GM21786 (cell line): Measurements from ENCODE around the gene RNF32.
"Not testable (repeated sequence)": the region's sequence is repeated elsewhere in the genome, so short reads cannot be mapped to it uniquely, and the experiment has no call there.

Experiments
- ATAC-seq: cut with Tn5 transposase; IDR thresholded peaks from one replicate; pipeline ENCODE4 v1.9.1; 2021; ENCODE audit not compliant: unreplicated experiment

The RNF32 gene

DNA sequence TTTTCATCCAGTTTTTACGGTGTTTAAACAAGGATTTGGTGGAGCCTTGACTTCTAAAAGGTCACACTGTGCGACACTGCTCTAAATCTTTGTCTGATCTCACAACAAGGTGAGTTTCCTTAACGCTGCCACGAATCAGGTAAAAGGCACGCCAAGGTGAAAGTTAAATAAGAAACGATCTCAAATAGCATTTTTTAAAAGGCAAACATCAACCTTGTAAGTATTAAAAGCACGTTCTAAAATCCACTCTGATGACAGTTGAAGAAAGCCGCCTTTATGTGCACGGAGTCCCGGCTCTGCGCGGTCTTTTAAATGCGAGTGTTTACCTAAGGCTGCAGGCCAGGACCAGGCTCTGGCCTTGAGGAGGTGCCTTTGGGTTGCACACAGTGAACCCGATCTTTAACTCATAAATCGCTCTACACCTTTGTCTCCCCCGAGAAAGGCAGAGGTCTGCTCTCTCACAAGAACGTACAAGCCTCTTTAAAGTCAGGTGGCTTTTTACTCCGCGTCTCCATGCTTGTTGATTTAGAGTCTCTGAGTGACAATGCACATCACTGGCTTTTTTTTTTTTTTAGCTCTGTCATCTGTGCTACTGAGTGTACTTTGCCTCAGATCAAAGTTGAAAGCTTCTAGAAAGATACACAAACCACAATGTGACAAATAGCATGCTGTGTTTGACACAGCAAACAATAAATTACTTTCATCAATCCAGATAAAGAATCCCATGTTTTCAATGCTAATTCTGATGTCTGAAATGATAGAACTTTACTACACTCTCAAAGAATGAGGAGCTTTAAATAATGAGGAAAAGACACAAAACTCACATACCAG is 25.9 kb upstream of the RNF32 start:
- ATAC-seq, result no peak

DNA sequence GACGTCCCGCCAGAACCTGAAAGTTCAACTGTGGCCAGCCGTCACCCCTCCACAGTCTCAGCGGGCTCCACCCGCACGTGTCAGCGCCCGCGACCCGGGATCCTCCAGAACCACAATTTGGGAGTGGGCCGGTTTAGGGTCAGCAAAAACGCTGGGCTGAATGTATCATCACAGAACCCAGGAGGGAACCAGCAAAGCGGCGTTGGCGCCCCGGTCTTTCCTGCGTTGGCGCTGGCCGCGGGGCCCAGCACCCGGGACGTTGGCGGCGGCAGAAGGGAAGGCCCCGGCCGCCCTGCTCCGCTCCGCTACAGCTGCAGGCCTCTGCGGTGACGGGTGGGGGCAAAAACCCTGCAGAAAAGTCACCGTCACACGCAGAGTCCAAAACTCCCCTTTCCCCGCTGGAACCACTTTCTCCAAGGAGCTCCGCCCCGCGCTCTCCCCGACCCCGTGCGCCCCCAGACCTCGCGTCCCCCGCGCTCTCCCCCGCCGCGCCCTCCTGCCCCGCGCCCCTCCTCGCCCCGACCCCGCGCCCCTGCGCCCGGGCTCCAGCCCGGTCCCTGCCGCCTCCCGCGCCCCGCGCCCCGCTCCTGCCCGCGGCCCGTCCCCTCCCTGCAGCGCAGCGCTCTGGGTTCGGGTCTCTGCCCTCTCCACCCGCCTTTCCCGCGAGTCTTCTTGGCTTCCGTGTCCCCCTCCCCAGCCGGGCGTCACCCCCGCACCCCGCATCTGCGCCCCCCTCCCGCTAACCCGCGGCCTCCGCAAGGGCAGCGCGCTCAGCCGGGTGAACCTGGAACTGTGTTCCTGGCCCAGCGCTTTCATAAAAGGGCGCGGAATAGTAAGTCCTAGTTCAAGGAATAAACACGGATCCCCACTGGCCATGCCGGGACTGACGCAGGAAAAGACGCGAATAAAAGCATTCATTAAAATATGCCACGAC is 24.0 kb upstream of the RNF32 start:
- no peak for ATAC-seq

DNA sequence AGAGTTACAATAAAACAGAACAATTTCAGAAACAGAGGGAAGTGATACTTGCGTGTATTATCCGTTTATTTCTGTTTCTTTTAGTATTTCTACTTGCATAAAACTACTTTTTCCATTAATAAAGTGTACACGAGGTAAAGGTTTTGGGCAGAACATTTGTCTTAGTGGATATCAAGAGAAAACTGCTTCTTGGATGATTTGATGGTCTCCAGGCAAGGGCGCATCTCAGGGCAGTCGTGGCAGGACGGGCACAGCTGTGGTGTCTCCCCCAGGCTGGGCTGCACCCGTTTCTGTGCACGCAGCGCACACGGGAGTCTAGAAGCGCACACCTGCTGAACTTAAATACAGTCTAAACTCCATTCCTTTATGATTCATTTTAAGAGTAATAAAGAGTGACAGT is 23.4 kb upstream of the RNF32 start:
- ATAC-seq, result no peak

DNA sequence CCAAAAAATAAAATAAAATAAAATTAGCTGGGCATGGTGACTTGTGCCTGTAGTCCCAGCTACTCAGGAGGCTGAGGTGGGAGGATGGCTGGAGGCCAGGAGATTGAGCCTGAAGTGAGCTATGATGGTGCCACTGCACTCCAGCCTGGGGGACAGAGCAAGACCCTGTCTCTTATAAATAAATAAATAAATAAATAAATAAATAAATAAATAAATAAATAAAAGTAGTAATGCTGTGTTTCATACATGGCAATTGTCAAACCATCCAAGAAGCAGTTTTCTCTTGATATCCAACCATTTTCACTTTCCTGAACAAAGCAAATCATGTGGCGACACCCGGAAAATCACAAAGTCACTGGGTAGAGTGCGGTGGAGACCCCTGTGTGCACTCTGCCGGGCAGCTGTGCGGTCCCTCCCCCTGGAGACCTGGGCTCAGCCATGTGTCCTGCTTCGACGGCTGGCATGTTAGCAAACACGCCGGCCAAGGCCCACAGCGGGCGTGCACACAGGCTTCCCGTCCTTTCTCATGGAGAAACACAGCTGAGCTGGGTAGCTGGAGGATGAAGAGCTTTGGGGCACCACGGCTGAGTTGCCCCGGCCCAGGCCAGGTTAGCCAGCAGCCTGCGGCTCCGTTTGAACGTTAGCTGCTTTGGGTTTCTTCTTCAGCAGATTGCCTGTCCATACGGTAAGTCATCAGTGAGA is 22.3 kb upstream of the RNF32 start:
- no peak for ATAC-seq

DNA sequence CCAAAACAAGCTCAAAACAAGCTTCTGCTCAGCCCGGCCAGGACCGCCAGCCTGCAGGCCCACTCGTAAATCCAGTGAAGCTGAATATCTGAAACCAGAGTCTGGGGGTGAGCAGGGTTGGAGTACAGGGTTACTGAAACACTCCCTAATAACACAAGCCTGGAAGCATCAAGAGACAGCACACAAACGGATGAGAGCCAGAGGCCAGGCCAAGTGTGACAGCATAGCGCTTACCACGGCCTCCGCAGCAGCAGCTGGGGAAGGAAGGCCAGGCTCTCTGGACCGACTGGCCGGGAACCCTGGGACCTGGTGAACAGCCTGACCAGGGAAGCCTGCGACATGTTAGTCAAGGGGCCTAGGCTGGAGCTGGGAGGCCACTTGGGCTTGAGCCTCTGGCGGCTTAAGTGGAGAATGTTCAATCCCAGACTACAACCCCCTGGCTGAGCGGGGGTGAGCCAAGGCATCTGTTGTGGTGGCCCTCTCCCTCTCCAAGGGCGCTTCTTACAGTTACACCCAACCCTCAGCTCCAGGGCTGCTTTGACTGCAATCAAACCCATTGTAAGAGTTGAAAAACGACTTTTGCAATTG is 21.7 kb upstream of the RNF32 start:
- ATAC-seq, result no peak

DNA sequence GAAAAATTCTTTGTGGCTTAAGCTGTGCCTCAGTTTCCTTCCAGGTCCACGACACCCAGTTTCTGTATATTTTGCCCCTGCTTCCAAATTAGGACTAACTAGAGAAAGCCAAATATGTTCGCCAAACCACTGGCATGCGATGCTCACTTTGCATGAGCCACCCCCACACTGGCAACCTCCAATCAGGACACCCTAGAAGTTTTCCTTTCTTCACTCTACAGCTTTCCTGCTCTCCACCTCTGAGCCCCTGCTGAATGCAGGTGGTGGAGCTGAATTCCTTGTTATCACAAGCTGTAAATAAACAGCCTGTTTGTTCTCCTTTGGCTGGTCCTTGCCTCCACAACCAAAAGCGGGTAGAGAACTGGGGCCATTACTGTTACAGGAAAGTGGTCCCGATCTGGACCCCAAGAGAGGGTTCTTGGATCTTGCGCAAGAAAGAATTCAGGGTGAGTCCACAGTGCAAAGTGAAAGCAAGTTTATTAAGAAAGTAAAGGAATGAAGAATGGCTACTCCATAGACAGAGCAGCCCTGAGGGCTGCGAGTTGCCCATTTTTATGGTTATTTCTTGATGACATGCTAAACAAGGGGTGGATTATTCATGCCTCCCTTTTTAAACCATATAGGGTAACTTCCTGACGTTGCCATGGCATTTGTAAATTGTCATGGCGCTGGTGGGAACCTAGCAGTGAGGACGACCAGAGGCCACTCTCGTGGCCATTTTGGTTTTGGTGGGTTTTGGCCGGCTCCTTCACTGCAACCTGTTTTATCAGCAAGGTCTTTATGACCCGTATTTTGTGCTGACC is 20.9 kb upstream of the RNF32 start:
- ATAC-seq, result not testable (repeated sequence)

DNA sequence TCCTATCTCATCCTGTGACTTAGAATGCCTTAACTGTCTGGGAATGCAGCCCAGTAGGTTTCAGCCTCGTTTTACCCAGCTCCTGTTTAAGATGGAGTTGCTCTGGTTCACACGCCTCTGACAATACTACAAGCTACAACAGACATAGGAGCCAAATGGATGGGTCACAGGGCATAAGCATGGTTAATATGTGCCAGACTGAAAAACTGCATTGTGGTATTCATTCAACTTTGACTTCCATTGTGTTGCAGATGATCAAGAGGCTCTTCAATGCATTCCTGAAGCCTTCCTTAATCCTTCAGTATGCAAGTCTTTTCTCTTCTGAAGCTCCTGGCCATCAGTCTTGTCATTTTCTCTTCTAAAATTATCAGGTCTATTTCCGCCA is 20.3 kb upstream of the RNF32 start:
- no peak for ATAC-seq

DNA sequence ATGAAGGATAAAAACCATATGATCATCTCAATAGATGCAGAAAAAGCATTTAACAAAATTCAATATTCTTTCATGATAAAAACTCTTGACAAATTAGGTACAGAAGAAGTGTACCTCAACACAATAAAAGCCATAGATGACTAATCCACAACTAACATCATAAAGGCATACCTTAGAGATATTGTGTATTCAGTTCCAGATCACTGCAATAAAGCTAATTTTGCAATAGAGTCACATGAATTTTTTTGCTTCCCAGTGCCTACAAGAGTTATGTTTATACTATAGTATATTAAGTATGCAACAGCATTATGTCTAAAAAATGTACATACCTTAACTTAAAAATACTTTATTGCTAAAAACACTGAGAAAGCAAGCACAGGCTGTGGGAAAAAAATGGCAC is 18.9 kb upstream of the RNF32 start:
- no peak for ATAC-seq

DNA sequence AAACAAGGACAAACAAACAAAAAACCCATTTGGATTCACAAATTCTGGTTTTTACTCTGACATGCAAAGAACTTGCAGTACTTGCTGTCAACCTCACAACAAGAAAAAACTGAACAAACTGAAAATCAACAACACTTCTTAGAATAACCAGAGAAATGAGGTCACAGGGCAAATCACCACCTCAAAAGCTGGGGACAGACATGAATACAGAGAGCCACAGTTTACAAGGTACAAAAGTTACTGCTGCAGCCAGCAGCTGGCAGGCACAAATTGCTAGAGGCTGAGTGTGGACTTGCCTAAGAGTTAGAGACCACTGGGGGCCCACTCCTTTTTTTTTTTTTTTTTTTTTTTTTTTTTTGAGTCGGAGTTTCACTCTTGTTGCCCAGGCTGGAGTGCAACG is 15.0 kb upstream of the RNF32 start:
- ATAC-seq, result no peak

DNA sequence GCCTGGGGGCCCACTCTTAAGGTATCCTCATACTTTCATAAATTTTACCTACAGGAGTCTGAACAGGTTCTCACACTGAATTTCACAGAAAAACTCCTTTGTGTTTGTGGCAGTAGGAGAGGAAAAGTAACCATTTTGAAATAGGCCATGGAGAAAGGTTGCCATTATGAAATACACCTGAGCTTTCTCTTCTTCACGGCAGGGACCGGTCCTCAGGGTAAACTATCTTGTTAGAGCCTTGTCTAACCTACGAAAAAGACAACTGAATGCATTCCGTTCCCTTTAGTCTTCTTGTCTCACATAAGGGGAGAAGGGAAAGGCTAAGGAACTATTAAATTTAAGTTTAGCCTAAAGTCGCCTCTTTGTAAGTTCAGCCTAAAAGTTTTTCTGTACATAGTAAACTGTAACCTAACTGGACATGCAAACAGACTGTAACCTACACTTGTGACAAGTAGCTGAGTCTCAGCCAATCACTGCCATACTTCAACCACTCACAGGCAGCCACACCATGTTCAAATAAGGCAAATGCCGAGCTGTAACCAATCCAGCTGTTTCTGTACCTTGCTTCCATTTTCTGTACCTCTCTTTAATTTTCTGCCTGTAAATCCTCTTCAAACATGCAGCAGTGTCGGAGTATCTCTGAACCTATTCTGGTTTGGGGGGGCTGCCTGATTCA is 14.2 kb upstream of the RNF32 start:
- no peak for ATAC-seq

DNA sequence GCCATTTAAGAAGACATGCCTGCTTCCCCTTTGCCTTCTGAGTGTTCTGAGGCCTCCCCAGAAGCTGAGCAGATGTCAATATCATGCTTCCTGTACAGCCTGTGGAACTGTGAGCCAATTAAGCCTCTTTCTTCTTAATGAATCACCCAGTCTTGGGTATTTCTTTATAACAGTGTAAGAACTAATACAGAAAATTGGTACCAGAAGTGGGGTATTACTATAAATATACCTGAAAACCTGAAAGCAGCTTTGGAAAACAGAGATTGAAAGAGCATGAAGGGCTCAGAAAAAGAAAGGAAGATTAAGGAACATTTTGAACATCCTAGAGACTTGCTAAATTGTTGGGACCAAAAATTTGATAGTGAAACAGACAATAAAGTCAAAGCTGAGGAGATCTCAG is 12.0 kb upstream of the RNF32 start:
- ATAC-seq, result no peak

DNA sequence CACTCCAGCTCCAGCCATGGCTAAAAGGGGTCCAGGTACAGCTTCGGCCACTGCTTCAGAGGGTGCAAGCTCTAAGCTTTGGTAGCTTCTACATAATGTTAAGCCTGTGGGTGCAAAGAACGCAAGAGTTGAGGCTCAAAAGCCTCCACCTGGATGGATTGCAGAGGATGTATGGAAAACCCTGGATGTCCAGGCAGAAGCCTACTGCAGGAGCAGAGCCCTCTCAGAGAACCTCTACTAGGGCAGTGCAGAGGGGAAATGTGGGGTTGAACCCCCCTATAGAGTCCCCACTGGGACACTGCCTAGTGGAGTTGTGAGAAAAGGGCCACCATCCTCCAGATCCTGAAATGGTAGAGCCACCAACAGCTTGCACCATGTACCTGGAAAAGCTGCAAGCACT is 10.7 kb upstream of the RNF32 start:
- ATAC-seq, result no peak

DNA sequence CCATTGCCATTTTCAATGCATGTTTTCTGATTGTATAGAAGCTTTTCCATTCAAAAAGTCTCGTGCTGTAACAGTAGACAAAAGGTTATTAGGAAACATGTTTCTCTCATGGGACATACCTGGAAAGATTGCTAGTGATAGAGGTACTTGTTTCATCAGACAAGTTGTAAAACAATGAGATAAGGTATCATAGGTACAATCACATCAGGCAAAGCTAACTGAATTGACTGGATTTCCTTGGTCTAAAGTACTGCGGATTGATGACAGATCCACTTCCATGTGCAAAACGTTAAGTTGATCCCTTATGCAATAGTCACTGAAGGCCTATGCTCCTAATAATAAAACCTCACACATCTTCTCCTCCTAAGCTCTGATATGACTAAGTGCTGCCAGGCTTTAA is 6.5 kb upstream of the RNF32 start:
- no peak for ATAC-seq

DNA sequence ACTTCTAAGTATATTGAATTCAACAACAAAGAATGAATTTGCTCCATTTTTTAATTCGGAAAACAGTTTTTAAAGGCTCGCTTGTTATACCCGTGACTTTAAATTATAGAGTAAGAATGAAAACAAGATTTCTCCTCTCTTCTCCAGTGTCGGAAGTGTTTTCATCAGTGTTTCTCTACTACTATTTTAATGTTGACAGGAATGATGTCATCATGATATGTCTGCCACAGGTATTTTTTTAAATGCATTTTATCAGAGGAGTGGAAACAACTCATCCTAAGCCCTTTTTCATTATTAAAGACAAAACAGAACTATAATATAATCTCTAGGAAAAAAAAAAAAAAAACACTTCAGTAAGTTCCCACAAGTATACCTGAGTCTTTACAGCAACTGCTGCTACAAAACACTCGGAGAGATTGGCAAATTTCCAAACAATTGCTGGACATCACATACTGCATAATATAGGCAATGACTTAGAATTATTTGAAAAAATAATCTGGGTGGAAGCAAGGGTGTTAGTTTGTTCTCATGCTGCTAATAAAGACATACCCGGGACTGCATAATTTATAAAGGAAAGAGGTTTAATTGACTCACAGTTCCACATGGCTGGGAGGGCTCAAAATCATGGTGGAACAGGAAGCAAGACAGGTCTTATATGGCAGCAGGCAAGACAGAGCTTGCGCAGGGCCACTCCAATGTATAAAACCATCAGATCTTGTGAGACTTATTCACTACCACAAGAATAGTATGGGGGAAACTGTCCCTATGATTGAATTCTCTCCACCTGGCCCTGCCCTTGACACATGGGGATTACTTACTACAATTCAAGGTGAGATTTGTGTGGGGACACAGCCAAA is 4.8 kb upstream of the RNF32 start:
- ATAC-seq, result no peak

DNA sequence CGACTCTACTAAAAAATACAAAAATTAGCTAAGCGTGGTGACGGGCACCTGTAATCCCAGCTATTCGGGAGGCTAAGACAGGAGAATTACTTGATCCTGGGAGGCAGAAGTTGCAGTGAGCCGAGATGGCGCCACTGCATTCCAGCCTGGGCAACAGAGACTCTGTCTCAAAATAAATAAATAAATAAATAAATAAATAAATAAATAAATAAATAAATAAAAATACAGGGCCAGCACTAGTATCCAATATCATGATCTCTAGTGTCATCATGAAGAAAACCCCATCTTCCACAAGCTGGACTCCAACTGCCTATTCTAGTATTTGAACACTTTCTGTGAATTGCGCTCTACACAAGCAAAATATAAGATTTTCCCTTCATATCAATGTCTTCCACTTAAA is 3.5 kb upstream of the RNF32 start:
- not testable (repeated sequence) for ATAC-seq

DNA sequence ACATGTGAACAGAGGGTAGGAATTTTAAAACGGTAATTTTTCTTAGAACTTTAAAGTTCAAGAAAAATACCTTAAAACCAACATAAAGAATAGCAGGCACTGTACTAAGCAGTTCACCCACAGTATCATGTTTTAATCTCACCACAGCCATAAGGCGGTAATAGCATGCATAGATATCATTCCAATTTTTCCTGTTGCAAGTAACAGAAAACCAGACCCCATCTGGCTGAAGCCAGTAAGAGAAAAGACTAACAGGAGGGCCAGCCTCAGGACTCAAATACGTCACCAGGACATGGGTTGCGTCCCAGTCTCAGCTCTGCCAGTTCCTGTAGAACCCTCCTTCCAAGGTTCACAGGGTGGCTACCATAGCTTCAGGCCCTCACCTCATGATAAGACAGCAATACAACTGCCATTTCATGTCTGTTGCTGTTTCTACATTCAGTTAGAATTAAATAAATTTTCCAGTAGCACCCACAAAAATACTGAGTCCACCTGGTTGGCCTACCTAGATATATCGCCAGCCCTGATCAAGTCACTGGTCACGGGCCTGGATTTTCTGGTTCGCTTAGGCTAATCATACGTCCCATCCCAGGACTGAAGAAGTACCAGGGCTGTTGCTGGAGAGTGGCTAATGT is 2.0 kb upstream of the RNF32 start:
- no peak for ATAC-seq

DNA sequence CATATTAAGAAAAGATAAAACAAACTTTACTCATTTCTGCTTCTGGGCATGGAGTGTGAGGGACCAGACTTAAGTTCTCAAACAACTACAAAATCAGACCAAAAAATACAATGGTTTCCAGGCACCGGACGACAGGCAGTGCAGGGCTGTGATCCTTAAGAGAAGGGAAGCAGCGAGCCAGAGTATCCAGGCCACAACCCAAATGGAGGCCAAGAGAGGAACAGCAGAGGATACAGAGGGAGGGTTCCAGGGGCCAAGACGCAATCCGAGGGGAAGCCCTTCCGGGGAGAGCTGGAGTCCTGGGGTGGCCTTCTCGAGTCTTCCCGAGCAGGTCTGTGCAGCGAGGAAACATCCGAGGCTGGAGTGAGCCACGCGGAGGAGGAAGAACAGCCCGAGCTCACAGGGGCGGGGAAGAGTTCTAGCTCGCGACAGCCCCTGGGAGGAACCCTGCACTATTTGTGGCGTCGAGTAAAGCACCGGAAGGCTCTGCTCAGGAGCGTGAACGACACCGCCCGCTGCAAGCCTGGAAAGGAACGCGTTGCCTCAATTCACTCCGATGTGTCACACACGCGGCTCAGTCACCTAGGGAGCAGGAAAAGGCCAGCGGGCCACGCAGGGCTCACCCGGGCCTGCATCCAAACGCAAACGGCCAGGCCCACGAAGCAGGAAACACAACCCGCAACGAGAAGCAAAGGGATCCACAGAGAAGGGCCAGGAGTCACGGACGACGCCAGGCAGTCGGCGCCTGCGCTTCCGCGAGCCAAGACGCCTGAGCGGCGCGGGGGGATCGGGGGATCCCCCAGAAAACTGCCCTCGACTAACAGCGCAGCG is 933 bp upstream of the RNF32 start:
- no peak for ATAC-seq
